LHCN-M2 (cell line): Measurements from ENCODE around the gene ELP6. TPM values are rescaled to one million over a fixed set of nuclear protein-coding genes. Genes with fewer than 3 reads are reported as not detected.

Source experiments
- DNase-seq: peaks from one replicate; pipeline ENCODE4 v3.0.0-alpha.2; 2012; ENCODE audit warnings: low read depth
- polyA plus RNA-seq: library from polyadenylated mRNA; unstranded; fragments of >200 nt; gene quantifications from one replicate; pipeline ENCODE4 v1.2.1, GENCODE V29; 2012; ENCODE audit warnings: missing spikeins
- total RNA-seq: library from RNA; depleted of rRNA; stranded (reverse); fragments of >200 nt; gene quantifications from 2 replicates; pipeline ENCODE4 v1.2.3, GENCODE V29; 2014; rRNA removed

ELP6 gene, protein sequence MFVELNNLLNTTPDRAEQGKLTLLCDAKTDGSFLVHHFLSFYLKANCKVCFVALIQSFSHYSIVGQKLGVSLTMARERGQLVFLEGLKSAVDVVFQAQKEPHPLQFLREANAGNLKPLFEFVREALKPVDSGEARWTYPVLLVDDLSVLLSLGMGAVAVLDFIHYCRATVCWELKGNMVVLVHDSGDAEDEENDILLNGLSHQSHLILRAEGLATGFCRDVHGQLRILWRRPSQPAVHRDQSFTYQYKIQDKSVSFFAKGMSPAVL
- total RNA-seq = 40.8 and 46.7 TPM in 2 replicates
- polyA plus RNA-seq = 48.6 TPM

- peak; percentile 95 for DNase-seq
Measured at GRCh38 chr3:47513125-47513929, at the start of gene ELP6. ELP6 (minus strand) TSS chr3:47513712; CDS start chr3:47513590, 122 bp downstream.

- no peak for DNase-seq
Measured at GRCh38 chr3:47556351-47556750, 42.8 kb upstream of the ELP6 start.

DNA sequence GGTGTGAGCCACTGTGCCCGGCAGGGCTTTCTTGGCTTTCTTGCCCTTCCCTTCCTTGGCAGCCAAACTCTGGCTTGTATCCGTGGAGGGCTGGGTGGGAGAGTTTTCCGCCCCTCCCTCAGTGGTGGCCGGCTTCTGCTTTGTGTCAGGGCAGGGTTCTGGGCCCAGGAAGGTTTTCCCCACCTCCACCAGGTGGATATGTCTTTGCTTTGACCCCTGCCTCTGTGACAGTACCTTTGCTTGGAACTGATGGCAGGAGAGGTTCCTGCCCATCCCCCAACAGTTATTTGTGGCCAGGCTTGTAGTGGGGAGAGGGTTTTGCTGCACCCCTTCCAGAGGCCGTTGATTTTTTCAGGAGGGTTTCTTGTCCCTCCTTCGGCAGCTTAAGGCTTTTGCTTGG is 40.8 kb upstream of the ELP6 start:
- DNase-seq = no peak

GRCh38 chr3:47553407-47553806 is 39.9 kb upstream of the ELP6 start:
- DNase-seq = no peak

GRCh38 chr3:47542471-47543173 is 29.1 kb upstream of the ELP6 start:
- peak; percentile 6 for DNase-seq

DNA sequence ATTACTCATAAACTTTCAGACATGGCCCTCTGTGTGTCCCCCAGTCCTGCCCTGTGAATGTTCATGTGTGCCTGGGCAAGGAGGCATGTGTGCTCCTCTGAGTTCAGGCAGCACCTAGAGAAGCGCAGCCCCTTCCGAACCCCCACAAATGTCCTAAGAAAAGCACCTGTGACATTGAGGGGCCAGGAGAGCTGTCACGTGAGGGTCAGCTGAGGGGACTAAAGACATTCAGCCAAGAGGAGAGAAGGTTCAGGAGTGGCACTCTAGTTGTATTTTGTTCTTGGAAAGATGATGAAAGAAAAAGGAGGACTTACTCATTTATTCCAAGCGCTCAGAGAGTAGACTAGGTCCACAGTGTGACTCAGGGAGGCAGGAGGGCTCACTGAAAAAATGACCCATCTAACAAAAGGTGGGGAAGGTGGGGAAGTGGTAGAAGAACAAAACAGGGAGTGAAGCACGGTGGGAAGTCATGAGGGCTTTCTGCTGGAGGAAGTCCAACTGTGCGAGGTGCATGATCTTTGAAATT is 28.1 kb upstream of the ELP6 start:
- DNase-seq = no peak

DNA sequence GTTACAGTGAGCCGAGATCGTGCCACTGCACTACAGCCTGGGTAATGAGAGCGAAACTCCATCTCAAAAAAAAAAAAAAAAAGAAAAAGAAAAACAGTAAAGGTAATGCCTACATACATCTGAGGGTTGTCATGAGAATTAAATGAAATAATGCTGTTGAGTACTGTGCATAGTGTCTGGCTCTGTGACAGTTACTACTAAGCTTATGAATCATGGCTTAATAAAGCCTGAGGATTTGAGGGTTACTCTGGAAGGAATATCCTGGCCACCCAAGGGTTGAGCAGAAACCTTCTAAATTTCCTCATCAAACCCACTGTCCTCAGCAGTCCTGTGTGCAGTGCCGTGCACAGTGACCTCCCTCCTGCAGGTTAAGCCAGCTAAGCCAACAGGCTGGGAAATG is 26.8 kb upstream of the ELP6 start:
- DNase-seq = no peak

- no peak for DNase-seq
Measured at GRCh38 chr3:47536967-47537366, 23.5 kb upstream of the ELP6 start.

GRCh38 chr3:47536221-47536891 is 22.8 kb upstream of the ELP6 start:
- DNase-seq = no peak

- DNase-seq = no peak
Measured at GRCh38 chr3:47533996-47534454, 20.5 kb upstream of the ELP6 start.

DNA sequence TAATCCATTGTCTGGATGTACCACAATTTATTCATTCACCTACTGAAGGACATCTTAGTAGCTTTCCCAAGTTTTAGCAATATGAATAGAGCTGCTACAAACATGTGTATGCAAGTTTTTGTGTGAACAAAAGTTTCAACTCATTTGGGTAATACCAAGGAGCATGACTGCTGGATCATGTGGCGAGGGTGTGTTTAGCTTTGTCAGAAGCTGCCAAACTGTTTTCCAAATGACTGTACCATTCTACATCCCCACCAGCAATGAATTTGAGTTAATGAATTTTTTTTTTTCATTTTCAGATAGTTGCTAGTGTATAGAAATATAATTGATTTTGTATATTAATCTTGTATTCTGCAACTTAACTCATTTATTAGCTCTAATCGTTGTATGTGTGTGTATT is 20.0 kb upstream of the ELP6 start:
- no peak for DNase-seq

DNA sequence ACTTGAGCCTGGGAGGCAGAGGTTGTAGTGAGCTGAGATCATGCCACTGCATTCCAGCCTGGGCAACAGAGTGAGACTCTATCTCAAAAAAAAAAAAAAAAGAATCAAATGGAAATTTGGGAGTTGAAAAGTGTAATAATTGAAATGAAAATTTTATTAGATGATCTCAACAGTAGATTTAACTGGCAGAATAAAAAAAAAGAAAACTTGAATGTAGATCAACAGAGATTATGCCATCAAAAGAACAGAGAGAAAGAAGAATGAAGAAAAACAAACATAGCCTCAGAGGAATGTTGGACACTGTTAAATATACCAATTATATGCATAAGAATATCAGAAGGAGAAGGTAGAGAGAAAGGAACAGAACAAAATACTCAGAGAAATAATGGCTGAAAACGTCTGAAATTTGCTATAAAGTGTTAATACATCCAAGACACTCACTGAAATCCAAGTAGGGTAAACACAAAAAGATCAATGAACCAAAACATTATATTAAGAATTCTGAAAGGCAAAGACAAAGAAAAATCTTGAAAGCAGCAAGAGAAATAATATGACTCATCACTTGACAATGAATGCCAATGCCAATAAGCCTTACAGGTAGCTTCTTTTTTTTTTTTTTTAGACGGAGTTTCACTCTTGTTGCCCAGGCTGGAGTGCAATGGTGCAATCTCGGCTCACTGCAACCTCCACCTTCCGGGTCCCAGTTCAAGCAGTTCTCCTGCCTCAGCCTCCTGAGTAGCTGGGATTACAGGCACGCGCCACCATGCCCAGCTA is 14.6 kb upstream of the ELP6 start:
- no peak for DNase-seq

GRCh38 chr3:47525617-47526016 is 12.1 kb upstream of the ELP6 start:
- peak; percentile 31 for DNase-seq

DNA sequence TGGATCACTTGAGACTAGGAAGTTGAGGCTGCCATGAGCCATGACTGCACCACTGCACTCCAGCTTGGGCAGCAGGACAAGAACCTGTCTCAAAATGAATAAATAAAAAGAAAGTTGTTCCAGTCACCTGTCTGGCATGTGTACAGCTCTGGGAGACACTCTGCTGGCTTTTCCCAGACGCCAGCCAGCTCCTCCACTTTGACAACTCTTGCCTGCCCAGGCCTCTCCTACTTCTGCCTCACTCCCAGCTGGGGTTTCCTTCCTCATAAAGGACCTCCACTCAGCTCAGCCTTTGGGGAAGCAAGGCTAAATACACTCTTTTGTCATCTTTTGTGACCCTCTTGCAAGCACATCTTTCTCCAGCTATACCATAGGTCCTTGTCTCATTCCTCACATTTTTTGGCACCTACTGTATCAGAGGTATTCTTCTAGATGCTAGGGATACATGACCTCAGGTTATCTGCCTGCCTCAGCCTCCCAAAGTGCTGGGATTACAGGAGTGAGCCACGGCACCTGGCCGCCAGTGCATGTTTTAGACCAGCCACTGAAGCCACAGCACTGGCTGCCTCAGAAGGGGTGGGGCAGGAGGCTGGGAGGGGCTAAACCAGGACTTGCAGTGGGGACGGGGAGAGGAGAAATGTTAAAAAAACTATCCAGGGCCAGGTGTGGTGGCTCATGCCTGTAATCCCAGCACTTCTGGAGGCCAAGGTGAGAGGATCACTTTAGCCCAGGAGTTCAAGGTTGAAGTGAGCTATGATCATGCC is 10.0 kb upstream of the ELP6 start:
- DNase-seq = no peak

GRCh38 chr3:47522082-47522987 is 8.8 kb upstream of the ELP6 start:
- peak; percentile 90 for DNase-seq

- DNase-seq = no peak
Measured at GRCh38 chr3:47520756-47521155, 7.2 kb upstream of the ELP6 start.

DNA sequence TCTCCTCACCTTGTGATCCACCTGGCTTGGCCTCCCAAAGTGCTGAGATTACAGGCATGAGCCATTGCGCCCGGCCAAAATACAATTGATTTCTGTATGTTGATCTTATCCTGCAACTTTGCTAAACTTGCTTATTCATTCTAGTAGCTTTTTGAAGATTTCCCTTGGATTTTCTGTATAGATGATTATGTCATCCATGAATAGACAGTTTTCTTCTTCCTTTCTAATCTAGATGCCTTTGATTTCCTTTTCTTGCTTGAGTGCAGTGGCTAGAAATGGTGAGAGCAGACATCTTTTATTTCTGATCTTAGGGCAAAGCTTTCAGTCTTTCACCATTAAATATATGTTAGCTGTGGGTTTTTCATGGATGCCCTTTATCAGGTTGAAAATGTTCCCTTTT is 4.4 kb upstream of the ELP6 start:
- no peak for DNase-seq

GRCh38 chr3:47515864-47516319 is 2.4 kb upstream of the ELP6 start:
- no peak for DNase-seq

GRCh38 chr3:47515100-47515499 is 1.6 kb upstream of the ELP6 start:
- DNase-seq = no peak
